Chondrocyte (in vitro differentiated cells): ENCODE data around the gene MFGE8. TPM values are rescaled to one million over a fixed set of nuclear protein-coding genes. Genes with fewer than 3 reads are reported as not detected.
"Not testable (repeated sequence)": the region's sequence is repeated elsewhere in the genome, so short reads cannot be mapped to it uniquely, and the experiment has no call there.

ENCODE experiments used
- DNase-seq: peaks from one replicate; pipeline ENCODE4 v3.0.0; 2021; ENCODE audit warnings: mixed read lengths, low spot score
- H3K27ac Mint-ChIP-seq: one replicate; pipeline ENCODE4 v1.8.0; 2021; ENCODE audit warnings: mild to moderate bottlenecking, moderate library complexity, mixed read lengths; ENCODE audit not compliant: unreplicated experiment
- H3K27me3 Mint-ChIP-seq: 2 replicates; pipeline ENCODE4 v1.8.0; 2021; ENCODE audit warnings: low read depth, mixed read lengths
- H3K36me3 Mint-ChIP-seq: 2 replicates; pipeline ENCODE4 v1.8.0; 2021; ENCODE audit warnings: low read depth, mixed read lengths
- H3K4me1 Mint-ChIP-seq: 2 replicates; pipeline ENCODE4 v1.8.0; 2021; ENCODE audit warnings: low read depth, mild to moderate bottlenecking, mixed read lengths
- H3K4me3 Mint-ChIP-seq: one replicate; pipeline ENCODE4 v1.8.0; 2021; ENCODE audit warnings: mild to moderate bottlenecking, moderate library complexity, mixed read lengths; ENCODE audit not compliant: unreplicated experiment
- H3K9me3 Mint-ChIP-seq: 2 replicates; pipeline ENCODE4 v1.8.0; 2021; ENCODE audit warnings: low read depth, mixed read lengths
- total RNA-seq: library from RNA; stranded (reverse); gene quantifications from 3 replicates; pipeline ENCODE4 v1.2.1, GENCODE V29; 2021
- TF ChIP-seq, protein P1 (sequence below): fragments of 200-600 bp; sonication (generic); IDR thresholded peaks from 2 replicates; pipeline ENCODE4 v1.5.0; 2021; ENCODE audit warnings: antibody characterized with exemption, mild to moderate bottlenecking, moderate library complexity

Gene MFGE8
- total RNA-seq, 1 donor from 2014 or later: 305 TPM

DNA sequence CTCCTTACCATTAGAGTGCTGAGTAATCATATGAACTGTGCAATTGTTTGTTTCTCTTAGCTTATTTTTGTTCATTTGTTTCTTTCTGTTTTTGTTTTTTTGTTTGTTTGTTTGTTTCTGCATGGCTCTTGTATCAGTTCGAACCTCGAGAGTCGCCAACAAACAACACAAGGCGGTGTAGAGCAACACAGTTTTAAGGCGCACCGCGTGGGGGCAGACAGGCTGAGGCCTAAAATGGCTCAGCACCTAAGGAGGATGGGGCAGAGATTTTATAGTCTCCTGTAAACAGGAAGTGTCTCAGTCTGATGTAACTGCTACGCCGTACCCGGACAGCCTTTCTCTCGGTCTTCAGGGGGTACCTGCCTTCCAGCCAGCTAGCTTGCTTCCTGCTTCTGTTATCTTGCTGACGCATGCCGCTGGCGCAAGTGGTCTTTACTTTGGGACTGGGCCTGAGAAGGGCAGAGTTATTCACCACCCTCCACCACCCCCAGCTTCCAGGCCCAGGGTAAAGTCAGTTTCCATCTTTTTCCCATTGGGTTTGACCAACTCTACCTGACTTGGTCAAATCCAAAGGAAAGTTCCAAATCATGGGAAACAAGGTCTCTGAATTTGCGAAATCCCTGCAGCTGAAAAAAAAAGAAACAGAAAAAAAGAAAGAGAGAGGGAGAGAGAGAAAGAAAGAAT lies 25.8 kb upstream of the MFGE8 start:
- peaks cover 1% of the 10 kb centered on the region for H3K27me3 Mint-ChIP-seq
- no peak overlapping the region for H3K4me3 Mint-ChIP-seq
- H3K9me3 Mint-ChIP-seq: peaks cover 2% of the 10 kb centered on the region
- no peaks in the 10 kb centered on the region for H3K36me3 Mint-ChIP-seq
- no peak for DNase-seq
- no peak overlapping the region for H3K27ac Mint-ChIP-seq
- no peaks in the 10 kb centered on the region for H3K4me1 Mint-ChIP-seq
- TF ChIP-seq, protein P1, sequence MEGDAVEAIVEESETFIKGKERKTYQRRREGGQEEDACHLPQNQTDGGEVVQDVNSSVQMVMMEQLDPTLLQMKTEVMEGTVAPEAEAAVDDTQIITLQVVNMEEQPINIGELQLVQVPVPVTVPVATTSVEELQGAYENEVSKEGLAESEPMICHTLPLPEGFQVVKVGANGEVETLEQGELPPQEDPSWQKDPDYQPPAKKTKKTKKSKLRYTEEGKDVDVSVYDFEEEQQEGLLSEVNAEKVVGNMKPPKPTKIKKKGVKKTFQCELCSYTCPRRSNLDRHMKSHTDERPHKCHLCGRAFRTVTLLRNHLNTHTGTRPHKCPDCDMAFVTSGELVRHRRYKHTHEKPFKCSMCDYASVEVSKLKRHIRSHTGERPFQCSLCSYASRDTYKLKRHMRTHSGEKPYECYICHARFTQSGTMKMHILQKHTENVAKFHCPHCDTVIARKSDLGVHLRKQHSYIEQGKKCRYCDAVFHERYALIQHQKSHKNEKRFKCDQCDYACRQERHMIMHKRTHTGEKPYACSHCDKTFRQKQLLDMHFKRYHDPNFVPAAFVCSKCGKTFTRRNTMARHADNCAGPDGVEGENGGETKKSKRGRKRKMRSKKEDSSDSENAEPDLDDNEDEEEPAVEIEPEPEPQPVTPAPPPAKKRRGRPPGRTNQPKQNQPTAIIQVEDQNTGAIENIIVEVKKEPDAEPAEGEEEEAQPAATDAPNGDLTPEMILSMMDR: no peak

- not testable (repeated sequence) for H3K4me3 Mint-ChIP-seq, H3K27me3 Mint-ChIP-seq, H3K36me3 Mint-ChIP-seq, H3K4me1 Mint-ChIP-seq, H3K27ac Mint-ChIP-seq, H3K9me3 Mint-ChIP-seq, DNase-seq
Observed at GRCh38 chr15:88934449-88934848, 21.3 kb upstream of the MFGE8 start.

DNA sequence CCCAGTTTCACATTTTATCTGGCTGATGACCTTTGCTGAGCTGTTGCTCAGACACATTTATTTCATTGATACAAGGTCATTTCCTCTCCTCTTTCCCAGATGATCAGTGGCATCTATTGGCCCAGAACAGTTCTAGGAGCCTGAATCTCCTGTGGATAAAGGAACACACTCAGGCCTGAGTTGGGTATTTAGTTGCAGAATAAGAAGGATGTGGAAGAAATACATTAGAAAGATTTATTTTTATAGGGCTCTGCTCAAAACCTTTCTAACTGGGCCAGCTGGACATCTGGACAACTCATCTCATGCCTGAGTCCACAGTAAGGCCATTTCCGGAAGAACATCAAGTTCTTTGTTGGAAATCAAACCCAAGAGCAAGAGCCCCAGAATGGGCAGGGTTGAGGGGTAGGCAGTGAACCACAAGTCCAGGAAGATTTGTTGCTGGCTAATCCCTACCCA lies 19.7 kb upstream of the MFGE8 start:
- peaks cover 1% of the 10 kb centered on the region for H3K27me3 Mint-ChIP-seq
- H3K4me1 Mint-ChIP-seq: no peaks in the 10 kb centered on the region
- no peak for DNase-seq
- TF ChIP-seq, protein P1: no peak
- H3K9me3 Mint-ChIP-seq: peaks cover 6% of the 10 kb centered on the region
- no peaks in the 10 kb centered on the region for H3K36me3 Mint-ChIP-seq
- H3K27ac Mint-ChIP-seq: no peak overlapping the region
- H3K4me3 Mint-ChIP-seq: no peak overlapping the region

DNA sequence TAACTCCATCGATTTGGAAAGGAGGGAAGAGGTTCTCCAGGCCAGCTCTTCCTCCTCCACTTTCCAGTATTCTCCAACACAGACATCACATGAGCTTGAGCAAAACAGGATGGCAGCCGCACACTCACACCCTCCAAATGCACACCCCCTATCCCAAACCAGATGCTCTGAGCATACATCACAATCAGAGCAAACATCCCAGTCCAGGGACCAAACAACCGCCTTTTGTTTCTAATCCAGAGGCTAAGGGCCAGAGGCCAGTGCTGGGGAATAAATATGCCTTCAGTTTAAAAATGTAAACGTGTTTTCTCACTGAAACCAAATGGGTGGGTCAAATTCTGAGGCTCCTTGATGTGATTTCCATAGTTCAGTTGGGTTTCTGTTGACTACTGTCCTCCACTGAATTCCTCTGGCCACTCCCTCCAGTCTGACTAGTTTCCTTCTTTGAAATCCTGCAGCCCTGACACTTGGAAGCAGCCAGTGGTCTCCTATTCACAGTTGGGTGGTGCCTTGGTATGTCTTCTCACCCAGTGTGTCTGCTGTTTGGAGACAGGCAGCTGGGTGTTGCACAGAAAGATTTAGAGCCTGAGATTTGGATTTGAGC lies 19.2 kb upstream of the MFGE8 start:
- Mint-ChIP-seq H3K27me3 (peaks cover 1% of the 10 kb centered on the region), H3K9me3 (peaks cover 6% of the 10 kb centered on the region), H3K36me3 (no peaks in the 10 kb centered on the region), H3K27ac (no peak overlapping the region), H3K4me3 (no peak overlapping the region), H3K4me1 (no peaks in the 10 kb centered on the region)
- no peak for DNase-seq
- TF ChIP-seq, protein P1: no peak

DNA sequence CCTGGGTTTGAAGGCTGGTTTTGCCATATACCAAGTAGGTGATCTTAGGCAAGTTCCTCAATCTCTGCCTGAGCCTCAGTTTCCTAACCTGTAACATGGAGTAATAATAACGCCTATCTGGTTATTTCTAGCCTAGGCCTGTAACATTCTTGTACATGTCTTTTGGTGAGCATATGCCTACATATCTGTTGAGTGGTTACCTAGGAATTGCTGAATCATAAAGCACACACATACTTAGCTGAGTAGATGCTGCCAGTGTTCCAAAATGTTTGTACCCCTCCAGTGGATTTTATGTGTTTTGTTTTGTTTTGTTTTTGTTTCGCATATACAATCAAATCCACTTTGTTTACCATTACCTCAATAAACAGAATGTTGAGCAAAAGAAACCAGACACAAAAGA lies 17.4 kb upstream of the MFGE8 start:
- H3K9me3 Mint-ChIP-seq: peaks cover 6% of the 10 kb centered on the region
- no peak for DNase-seq

DNA sequence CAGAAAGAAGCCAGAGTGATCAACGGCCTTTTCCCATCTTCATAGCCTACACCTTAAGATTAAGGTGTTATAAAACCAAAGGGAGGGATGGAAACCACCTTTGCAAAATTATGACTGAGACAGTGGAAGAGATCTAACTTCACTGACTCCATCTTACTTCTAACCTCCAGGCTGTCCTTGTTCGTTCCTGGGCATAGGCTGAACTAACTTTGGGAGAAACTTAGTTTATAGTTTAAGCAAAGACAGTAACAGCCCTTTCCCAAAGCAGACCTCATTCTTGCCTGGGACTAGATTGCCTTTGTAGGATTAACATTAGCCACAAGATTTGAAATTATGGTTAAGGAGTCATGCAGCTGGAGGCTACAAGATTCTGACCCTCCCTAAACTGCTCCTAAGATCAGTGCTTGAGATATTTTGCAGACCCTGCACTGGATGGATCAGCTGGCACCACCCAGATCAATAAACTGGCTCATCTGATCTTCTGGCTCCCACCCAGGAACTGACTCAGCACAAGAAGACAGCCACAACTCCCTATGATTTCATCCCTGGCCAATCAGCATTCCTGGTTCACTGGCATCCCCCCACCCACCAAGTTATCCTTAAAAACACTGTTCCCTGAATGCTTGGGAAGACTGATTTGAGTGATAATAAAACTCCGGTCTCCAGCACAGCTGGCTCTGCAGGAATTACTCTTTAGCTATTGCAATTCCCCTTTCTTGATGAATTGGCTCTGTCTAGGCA lies 16.3 kb upstream of the MFGE8 start:
- H3K27me3 Mint-ChIP-seq, H3K4me1 Mint-ChIP-seq, DNase-seq, H3K36me3 Mint-ChIP-seq, H3K9me3 Mint-ChIP-seq, H3K4me3 Mint-ChIP-seq, H3K27ac Mint-ChIP-seq: not testable (repeated sequence)

More for the DNA sequence above, 17.4 kb upstream of the MFGE8 start:
- H3K27ac Mint-ChIP-seq: no peak overlapping the region
- H3K27me3 Mint-ChIP-seq: no peaks in the 10 kb centered on the region
- no peaks in the 10 kb centered on the region for H3K36me3 Mint-ChIP-seq
- H3K4me1 Mint-ChIP-seq: no peaks in the 10 kb centered on the region
- no peak overlapping the region for H3K4me3 Mint-ChIP-seq
- TF ChIP-seq, protein P1: no peak

DNA sequence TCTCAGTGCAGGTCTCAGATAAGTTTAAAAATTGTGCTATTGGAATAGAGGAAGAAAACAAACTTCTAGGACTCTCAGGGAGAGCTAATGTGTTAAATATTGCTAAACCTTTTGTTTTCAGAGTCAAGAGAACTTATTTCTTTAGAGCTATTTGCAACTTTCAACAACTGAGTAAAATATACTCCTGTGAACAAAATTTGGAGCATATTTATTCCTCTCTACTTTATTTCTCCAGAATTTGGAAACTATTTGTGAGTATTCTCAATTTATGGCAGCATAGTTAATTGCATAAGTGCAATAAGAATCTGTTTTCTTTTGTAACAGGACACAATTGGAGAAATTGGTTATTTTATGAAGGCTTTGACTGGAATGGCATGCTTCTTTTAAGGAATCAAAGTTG lies 15.0 kb upstream of the MFGE8 start:
- not testable (repeated sequence) for H3K4me1 Mint-ChIP-seq, H3K36me3 Mint-ChIP-seq, H3K27ac Mint-ChIP-seq, H3K27me3 Mint-ChIP-seq, H3K4me3 Mint-ChIP-seq, DNase-seq, H3K9me3 Mint-ChIP-seq

- H3K27ac Mint-ChIP-seq, DNase-seq, H3K9me3 Mint-ChIP-seq, H3K4me3 Mint-ChIP-seq, H3K36me3 Mint-ChIP-seq, H3K27me3 Mint-ChIP-seq, H3K4me1 Mint-ChIP-seq: not testable (repeated sequence)
Observed at GRCh38 chr15:88925648-88926047, 12.5 kb upstream of the MFGE8 start.
